Pancreas (tissue), 10 donors: ENCODE data around the gene DYNLL1. TPM values are rescaled to one million over a fixed set of nuclear protein-coding genes. Genes with fewer than 3 reads are reported as not detected.
"Not testable (repeated sequence)": the region's sequence is repeated elsewhere in the genome, so short reads cannot be mapped to it uniquely, and the experiment has no call there.

Experiments
- ATAC-seq, 4 donors: fragments of 200-7000 bp; cut with Tn5 transposase; one replicate each; pipeline versions ENCODE4 v1.8.0 to v1.9.1; 2020; ENCODE audit warnings: mild to moderate bottlenecking in 4 of 4, moderate library complexity in 4 of 4
- DNase-seq, 6 donors: peaks; one replicate each; pipeline ENCODE4 v3.0.0-alpha.2; 2020
- FAIRE-seq: peaks from 2 replicates; lab custom pipeline; 2012; peaks lifted over from hg19 to GRCh38; lab: Jason Lieb, UNC
- H3K27ac ChIP-seq, 4 donors: fragments of 200-600 bp; sonication (generic); 1 replicate in 3 of 4; 2 replicates in 1 of 4; pipeline versions ENCODE4 v1.5.0 to v1.8.0; 2020
- H3K27me3 ChIP-seq, 4 donors: fragments of 200-600 bp; one replicate each; pipeline ENCODE4 v1.8.0; 2021
- H3K36me3 ChIP-seq, 3 donors: fragments of 200-600 bp; sonication (generic) in 1 of 3; one replicate each; pipeline versions ENCODE4 v1.5.0 to v1.8.0; 2020 to 2021
- H3K4me1 ChIP-seq, 3 donors: fragments of 200-600 bp; one replicate each; pipeline ENCODE4 v1.8.0; 2021
- H3K4me3 ChIP-seq, 4 donors: fragments of 200-600 bp; sonication (generic) in 2 of 4; one replicate each; pipeline versions ENCODE4 v1.5.0 to v1.8.0; 2020 to 2021
- H3K9me3 ChIP-seq, 4 donors: fragments of 200-600 bp; one replicate each; pipeline ENCODE4 v1.8.0; 2021
- CTCF ChIP-seq, 4 donors: fragments of 200-600 bp; sonication (generic) in 3 of 4; IDR thresholded peaks; one replicate each; pipeline versions ENCODE4 v1.5.0 to v1.8.0; 2021; ENCODE audit warnings: antibody characterized with exemption in 4 of 4
- WGBS, 2 donors: extraction: QIAGEN DNeasy Blood & Tissue Kit; methylation state at CpG; one replicate each; pipeline ENCODE4 v1.1.7; 2013; 5-methylcytosine and 5-hydroxymethylcytosine counted together
- intact Hi-C, 3 donors: fragments of 100-400 bp; cut with DNase I; formaldehyde crosslinking; loops; one replicate each; pipeline versions ENCODE4 v1.11.1 to v1.14.2; 2022
- polyA plus RNA-seq, 2 donors: library from polyadenylated mRNA; stranded (reverse); fragments of 200-250 nt; gene quantifications; one replicate each; pipeline ENCODE4 v1.2.3, GENCODE V29; 2013
- total RNA-seq, 6 donors: library from RNA; stranded (reverse); fragmentation: NEBNext Ultra II Directional in 4 of 6; extraction: Animal tissue kit (Norgen Biotek cat#: 25700) in 4 of 6; gene quantifications; one replicate each; pipeline versions ENCODE4 v1.2.1 to v1.2.4, GENCODE V29; 2021 to 2023
- donor health status: healthy with polysubstance abuse.
- donor health status: DM: no; HTN: no; CAD: no; lungs with moderate emphysema.
- donor health status: DM: no; HTN: no; CAD: no.
- donor health status: control.
- donor health status: control.
- donor health status: Bipolar disorder and iron deficiency.
- donor health status: DM: yes; HTN: yes; CAD: no.
- donor health status: DM: no; HTN: no; CAD: no.
- donor health status: DM: no; HTN: no; CAD: no.
- donor health status: DM: yes; HTN: yes; CAD: no.

Gene DYNLL1
- total and polyA plus RNA-seq, 8 donors = 57.7 to 249 (median 102) TPM

- no peak for TF ChIP-seq CTCF (IDR thresholded peaks at IDR 0.05)
- no peaks in the 10 kb centered on the region for H3K9me3 ChIP-seq
- no peak for ATAC-seq
- H3K27ac ChIP-seq = no peak overlapping the region
- DNase-seq = no peak
- peaks cover 0 to 11% (median 0%) of the 10 kb centered on the region in 3 donors for H3K36me3 ChIP-seq
- FAIRE-seq = no peak
- H3K4me3 ChIP-seq = no peak overlapping the region
- H3K27me3 ChIP-seq = no peaks in the 10 kb centered on the region
- WGBS, 2 donors = 90 to 100% methylated on average over 1 of the region's 1 CpG
- peaks cover 4 to 10% (median 8%) of the 10 kb centered on the region in 3 donors for H3K4me1 ChIP-seq
- intact Hi-C loops = no loop called here
Observed at GRCh38 chr12:120500581-120500980, 4.7 kb downstream of the DYNLL1 start.

GRCh38 chr12:120504587-120504986 is 8.7 kb downstream of the DYNLL1 start:
- no peak for TF ChIP-seq CTCF (IDR thresholded peaks at IDR 0.05)
- no peaks in the 10 kb centered on the region for H3K27me3 ChIP-seq
- H3K4me3 ChIP-seq = no peak overlapping the region
- no peaks in the 10 kb centered on the region for H3K9me3 ChIP-seq
- FAIRE-seq = no peak
- no peak for DNase-seq
- H3K36me3 ChIP-seq = peaks cover 0 to 18% (median 0%) of the 10 kb centered on the region in 3 donors
- no peak overlapping the region for H3K27ac ChIP-seq
- WGBS, 2 donors = 84 to 89% methylated on average over 4 of the region's 4 CpGs
- intact Hi-C loops = no loop called here
- H3K4me1 ChIP-seq = no peaks in the 10 kb centered on the region
- no peak for ATAC-seq

GRCh38 chr12:120508537-120508936 is 12.6 kb downstream of the DYNLL1 start:
- ATAC-seq (no peak), DNase-seq (no peak), FAIRE-seq (no peak)
- H3K9me3 ChIP-seq = no peaks in the 10 kb centered on the region
- peaks cover 0 to 19% (median 5%) of the 10 kb centered on the region in 3 donors for H3K36me3 ChIP-seq
- no peaks in the 10 kb centered on the region for H3K27me3 ChIP-seq
- intact Hi-C loops = no loop called here
- H3K4me3 ChIP-seq = no peak overlapping the region
- H3K4me1 ChIP-seq = no peaks in the 10 kb centered on the region
- WGBS, 2 donors = 91 to 94% methylated on average over 8 of the region's 8 CpGs
- H3K27ac ChIP-seq = no peak overlapping the region
- TF ChIP-seq CTCF (IDR thresholded peaks at IDR 0.05) = no peak

- FAIRE-seq (no peak), DNase-seq (no peak), ATAC-seq (no peak)
- no peaks in the 10 kb centered on the region for H3K4me1 ChIP-seq
- WGBS, 2 donors = 86 to 92% methylated on average over 7 of the region's 7 CpGs
- TF ChIP-seq CTCF (IDR thresholded peaks at IDR 0.05) = no peak
- H3K9me3 ChIP-seq = no peaks in the 10 kb centered on the region
- H3K27ac ChIP-seq = no peak overlapping the region
- intact Hi-C loops = no loop called here
- no peak overlapping the region for H3K4me3 ChIP-seq
- no peaks in the 10 kb centered on the region for H3K27me3 ChIP-seq
- H3K36me3 ChIP-seq = peaks cover 0 to 28% (median 5%) of the 10 kb centered on the region in 3 donors
Observed at GRCh38 chr12:120514002-120514401, 18.1 kb downstream of the DYNLL1 start.

- 96 to 100% methylated on average over 2 of the region's 2 CpGs for WGBS, 2 donors
Observed at GRCh38 chr12:120515496-120515895, 19.6 kb downstream of the DYNLL1 start.

GRCh38 chr12:120519324-120519723 is 23.4 kb downstream of the DYNLL1 start:
- peaks cover 0 to 16% (median 0%) of the 10 kb centered on the region in 3 donors for H3K36me3 ChIP-seq
- 98 to 99% methylated on average over 8 of the region's 8 CpGs for WGBS, 2 donors
- DNase-seq, ATAC-seq, H3K4me1 ChIP-seq, intact Hi-C loops, H3K27ac ChIP-seq, H3K9me3 ChIP-seq, H3K27me3 ChIP-seq, H3K4me3 ChIP-seq, FAIRE-seq: not testable (repeated sequence)

More at GRCh38 chr12:120515496-120515895, 19.6 kb downstream of the DYNLL1 start:
- Histone ChIP-seq H3K4me1 (no peaks in the 10 kb centered on the region), H3K27me3 (no peaks in the 10 kb centered on the region), H3K4me3 (no peak overlapping the region), H3K27ac (no peak overlapping the region), H3K36me3 (peaks cover 0 to 16% (median 0%) of the 10 kb centered on the region in 3 donors), H3K9me3 (no peaks in the 10 kb centered on the region)
- intact Hi-C loops = no loop called here
- no peak for TF ChIP-seq CTCF (IDR thresholded peaks at IDR 0.05)
- DNase-seq (no peak), ATAC-seq (no peak), FAIRE-seq (no peak)
